ENCODE data around the gene SNX18.

Gene SNX18

GRCh38 chr5:54553659-54554207 lies 36.2 kb downstream of the SNX18 start:
- no peak for DNase-seq (ENCODE audit: low read depth)
- in situ Hi-C loops (cut with HindIII; ENCODE audit: low sequenced_read_pairs) = no loop called here
- no peak for TF ChIP-seq CTCF (IDR thresholded peaks at IDR 0.05; ENCODE audit: low read depth, low read length, missing control alignments)
- no peak overlapping the region for H3K4me3 ChIP-seq (ENCODE audit: low read depth, low read length)

GRCh38 chr5:54556141-54556540 lies 38.6 kb downstream of the SNX18 start:
- in situ Hi-C loops (cut with HindIII; ENCODE audit: low sequenced_read_pairs) = no loop called here

GRCh38 chr5:54558362-54558761 lies 40.8 kb downstream of the SNX18 start:
- no peak for DNase-seq (ENCODE audit: low read depth)
- in situ Hi-C loops (cut with HindIII; ENCODE audit: low sequenced_read_pairs) = no loop called here
- TF ChIP-seq CTCF (IDR thresholded peaks at IDR 0.05; ENCODE audit: low read depth, low read length, missing control alignments) = no peak
- no peak overlapping the region for H3K4me3 ChIP-seq (ENCODE audit: low read depth, low read length)

More at GRCh38 chr5:54556141-54556540, 38.6 kb downstream of the SNX18 start:
- no peak for TF ChIP-seq CTCF (IDR thresholded peaks at IDR 0.05; ENCODE audit: low read depth, low read length, missing control alignments)
- no peak overlapping the region for H3K4me3 ChIP-seq (ENCODE audit: low read depth, low read length)
- DNase-seq (ENCODE audit: low read depth) = no peak

- no peak overlapping the region for H3K4me3 ChIP-seq (ENCODE audit: low read depth, low read length)
- in situ Hi-C loops (cut with HindIII; ENCODE audit: low sequenced_read_pairs) = no loop called here
- no peak for TF ChIP-seq CTCF (IDR thresholded peaks at IDR 0.05; ENCODE audit: low read depth, low read length, missing control alignments)
- no peak for DNase-seq (ENCODE audit: low read depth)
These were observed 44.1 kb downstream of the SNX18 start for GRCh38 chr5:54561651-54562050.

- no peak for DNase-seq (ENCODE audit: low read depth)
- in situ Hi-C loops (cut with HindIII; ENCODE audit: low sequenced_read_pairs) = no loop called here
- H3K4me3 ChIP-seq (ENCODE audit: low read depth, low read length) = no peak overlapping the region
- no peak for TF ChIP-seq CTCF (IDR thresholded peaks at IDR 0.05; ENCODE audit: low read depth, low read length, missing control alignments)
These were observed 45.7 kb downstream of the SNX18 start for GRCh38 chr5:54563083-54563761.

- DNase-seq (ENCODE audit: low read depth) = no peak
- in situ Hi-C loops (cut with HindIII; ENCODE audit: low sequenced_read_pairs) = no loop called here
- no peak overlapping the region for H3K4me3 ChIP-seq (ENCODE audit: low read depth, low read length)
- no peak for TF ChIP-seq CTCF (IDR thresholded peaks at IDR 0.05; ENCODE audit: low read depth, low read length, missing control alignments)
These were observed 50.4 kb downstream of the SNX18 start for GRCh38 chr5:54567996-54568395.

Data from astrocyte of the cerebellum (primary cell).